GM21360 (cell line): ENCODE results near the gene KIF1A.
"Not testable (repeated sequence)": the region's sequence is repeated elsewhere in the genome, so short reads cannot be mapped to it uniquely, and the experiment has no call there.

Experiments
- ATAC-seq: cut with Tn5 transposase; IDR thresholded peaks from one replicate; pipeline ENCODE4 v1.9.1; 2021; ENCODE audit warnings: mild to moderate bottlenecking, moderate library complexity; ENCODE audit not compliant: unreplicated experiment

KIF1A gene

DNA sequence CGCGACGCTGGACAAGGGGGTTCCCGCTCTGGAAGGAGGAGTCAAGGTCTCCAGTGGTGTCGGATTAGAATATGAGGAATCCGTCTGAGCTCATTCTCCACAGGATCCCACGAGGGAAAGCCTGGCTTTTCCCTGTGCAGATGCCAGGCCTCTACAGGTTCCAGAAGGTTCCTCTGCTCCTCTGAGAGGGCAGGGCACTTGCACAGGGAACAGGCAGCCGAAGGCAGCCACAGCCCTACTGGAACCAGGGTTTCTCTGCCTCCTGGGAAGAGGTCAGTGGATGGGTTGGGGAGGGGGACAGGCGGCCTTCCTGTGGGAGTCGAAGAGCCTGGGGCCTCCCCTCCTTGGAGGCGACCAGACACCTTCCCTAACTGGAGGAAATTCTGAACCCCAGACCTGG lies 130.0 kb downstream of the KIF1A start:
- ATAC-seq = no peak

DNA sequence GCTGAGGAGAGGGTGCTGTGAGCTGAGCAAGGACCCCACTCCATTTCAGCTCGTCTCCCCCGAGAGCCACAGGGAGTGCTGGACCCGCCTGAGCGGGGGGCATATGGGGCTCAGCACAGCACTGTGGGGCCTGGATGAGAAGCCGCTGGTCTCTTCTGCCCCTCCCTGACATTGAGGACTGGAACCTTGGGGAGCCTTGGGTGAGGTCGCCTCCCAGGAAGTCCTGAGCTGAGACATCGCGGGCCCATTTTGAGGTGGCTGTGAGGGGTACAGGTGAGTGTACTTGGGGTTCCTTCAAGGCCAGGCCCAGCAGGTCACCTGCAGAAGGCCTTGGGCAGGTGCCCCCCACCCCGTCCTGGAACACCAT lies 131.5 kb downstream of the KIF1A start:
- no peak for ATAC-seq

DNA sequence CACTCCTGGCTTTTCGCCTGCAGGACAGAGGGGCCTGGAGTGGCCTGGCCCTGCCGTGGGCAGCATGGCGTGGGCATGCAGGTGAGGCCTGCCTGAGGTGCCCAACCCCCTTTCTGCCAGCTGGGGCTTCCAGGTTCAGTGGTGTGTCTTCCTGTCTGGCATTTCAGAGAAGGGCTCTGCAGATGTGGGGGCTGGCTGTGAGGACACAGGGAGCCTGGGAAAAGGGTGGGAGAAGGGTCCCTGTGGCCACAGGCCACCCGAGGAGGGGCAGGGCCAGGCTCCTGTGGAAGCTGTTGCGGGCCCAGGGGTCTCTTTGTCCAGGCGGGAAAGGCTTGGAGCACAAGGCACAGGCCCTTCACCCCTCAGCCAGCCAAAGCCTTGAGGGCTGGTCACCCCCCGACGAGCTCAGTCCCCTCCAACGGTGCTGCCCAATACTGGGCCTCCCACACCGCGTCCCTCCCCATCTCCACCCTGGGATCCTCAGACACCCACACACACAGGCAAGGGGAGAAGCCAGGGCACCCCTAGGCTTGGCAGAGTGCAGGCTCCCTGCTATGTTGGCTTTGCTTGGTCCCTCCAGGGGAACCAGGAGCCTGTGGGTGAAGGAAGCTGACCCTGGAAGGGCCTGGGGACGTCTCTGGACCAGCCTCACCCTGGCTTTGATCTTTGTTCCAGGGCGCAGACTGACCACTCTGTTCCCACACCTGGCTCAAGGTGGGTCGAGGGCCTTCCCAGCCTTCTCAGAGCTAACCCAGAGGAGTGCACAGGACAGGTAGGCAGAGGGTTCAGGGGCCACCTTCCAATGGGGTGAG lies 132.1 kb downstream of the KIF1A start:
- ATAC-seq = no peak

DNA sequence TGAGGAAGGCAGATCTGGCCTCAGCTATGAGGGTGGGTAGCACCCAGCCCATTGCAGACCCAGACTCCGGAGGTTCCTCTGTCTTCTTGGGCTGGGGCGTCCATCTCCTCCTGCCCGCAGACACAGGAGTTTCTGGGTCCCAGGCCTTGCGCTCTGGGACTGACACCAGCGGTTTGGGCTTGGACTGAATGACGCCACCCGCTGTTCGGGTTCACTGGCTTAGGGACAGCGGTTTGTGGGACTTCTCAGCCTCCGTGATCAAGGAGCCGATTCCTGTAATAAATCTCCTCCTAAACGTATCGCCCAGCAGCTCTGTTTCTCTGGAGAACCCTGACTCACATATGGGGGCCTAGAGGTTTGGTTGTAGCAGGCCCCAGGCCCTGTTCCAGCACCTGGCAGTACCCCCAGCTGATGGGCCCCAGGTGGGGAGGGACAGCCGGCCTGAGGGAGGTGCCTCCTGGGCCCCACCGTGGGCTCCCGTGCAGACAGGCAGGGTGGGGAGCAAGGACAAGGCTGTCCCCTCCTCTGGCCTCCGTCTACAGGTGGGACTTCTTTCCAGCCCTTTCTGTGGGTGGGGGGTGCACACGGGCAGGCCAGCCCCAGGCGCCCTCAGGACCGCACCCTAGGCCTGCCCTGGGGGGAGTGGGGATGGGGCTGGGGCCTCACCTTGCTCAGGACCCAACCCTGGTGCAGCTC lies 132.8 kb downstream of the KIF1A start:
- ATAC-seq = no peak

DNA sequence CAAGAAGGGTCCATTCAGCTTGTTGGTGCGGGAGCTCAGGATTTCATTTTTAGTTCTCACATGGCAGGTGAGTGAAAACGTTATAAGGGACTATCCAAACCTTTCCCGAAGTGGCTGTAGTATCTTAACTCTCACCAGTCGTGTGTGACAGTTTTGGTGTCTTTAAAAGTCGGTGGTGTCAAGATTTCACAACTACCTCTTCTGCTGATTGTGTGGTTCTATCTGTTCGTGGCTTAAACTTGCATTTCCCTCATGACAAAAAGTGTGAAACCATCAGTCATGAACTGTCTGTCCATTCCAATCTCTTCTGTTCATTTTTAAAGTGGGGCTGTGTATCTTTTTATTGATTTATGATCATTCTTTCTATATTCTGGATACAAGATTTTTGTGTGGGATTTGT lies 133.6 kb downstream of the KIF1A start:
- ATAC-seq = no peak

DNA sequence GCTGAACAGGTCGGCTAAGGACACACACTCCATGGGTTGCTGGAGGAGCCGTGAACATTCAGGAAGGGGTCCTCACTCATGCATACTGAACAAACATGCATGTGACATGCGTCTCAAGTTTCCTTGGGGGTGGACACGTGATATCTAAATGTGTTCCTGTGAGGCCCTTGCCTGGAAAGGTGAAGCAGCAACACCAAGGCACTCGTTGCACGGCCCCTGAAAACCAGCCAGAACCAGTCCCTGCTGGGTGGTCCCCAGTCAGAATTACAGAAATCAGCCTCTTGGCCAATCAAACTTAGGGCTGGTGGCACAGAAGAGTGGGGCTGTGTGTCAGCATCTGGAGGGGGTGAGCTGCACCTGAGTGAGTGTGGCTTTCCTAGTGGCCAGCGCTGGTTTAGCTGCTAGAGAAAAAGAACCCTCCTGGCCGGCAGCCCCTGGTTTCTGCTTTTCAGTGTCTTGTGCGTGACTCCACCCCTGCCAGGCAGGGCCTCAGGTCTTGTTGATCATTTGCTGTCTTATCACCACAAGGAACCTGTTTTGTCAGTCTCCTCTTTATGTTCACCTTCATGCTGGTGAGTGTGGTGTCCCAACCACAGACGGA lies 134.1 kb downstream of the KIF1A start:
- no peak for ATAC-seq

DNA sequence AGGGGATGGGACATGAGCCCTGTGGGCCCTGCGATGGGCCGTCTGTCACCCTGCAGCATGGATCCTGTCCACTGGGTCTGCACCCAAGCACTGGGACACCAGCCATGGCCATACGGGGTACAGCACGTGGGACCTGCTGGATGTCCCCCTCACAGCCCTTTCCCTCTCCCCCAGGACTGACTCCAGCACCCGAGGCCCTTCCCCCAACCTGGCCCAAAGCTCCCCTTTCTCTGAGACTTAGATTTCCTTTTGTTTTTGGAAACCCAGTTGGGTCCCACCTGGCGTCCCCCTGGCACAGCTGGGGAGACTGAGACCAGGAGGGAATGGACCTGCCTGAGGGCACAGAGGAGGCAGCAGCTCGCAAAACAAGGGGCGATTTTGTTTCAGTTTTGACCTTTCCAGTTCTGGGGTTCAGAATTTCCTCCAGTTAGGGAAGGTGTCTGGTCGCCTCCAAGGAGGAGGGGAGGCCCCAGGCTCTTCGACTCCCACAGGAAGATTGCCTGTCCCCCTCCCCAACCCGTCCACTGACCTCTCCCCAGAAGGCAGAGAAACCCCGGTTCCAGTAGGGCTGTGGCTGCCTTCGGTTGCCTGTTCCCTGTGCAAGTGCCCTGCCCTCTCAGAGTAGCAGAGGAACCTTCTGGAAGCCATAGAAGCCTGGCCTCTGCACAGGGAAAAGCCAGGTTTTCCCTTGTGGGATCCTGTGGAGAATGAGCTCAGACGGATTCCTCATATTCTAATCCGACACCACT lies 135.9 kb downstream of the KIF1A start:
- ATAC-seq = not testable (repeated sequence)

DNA sequence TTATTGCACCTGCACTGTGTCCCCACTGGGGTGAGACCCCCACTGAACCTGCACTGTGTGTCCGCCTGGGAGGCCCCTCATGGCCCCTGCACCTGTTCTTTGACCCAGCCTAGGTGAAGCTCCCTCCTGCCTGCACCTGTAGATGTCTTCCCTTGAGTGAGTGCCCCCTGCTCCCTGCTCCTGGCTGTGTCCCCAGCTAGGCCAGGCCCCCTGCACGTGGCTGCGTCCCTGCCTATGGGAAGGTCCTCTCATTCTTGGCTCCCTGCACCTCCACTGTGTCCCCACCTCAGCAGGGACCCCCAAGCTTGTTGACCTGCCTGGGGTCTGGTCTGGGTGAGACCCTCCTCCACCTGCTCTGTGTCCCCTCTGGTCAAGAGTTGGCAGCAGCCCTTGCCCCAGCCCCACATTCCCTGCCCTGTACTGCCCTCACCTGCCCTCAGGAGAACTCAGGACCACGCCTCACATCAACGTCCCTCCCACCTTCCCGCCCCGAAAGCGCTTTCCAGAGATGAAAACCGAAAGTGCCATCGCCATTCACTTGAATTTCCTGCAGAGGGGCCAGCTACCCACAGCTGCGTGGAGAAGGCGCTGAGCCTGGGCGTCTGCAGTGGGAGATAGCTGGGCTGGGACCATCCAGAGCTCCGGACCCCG lies 136.6 kb downstream of the KIF1A start:
- ATAC-seq = not testable (repeated sequence)

DNA sequence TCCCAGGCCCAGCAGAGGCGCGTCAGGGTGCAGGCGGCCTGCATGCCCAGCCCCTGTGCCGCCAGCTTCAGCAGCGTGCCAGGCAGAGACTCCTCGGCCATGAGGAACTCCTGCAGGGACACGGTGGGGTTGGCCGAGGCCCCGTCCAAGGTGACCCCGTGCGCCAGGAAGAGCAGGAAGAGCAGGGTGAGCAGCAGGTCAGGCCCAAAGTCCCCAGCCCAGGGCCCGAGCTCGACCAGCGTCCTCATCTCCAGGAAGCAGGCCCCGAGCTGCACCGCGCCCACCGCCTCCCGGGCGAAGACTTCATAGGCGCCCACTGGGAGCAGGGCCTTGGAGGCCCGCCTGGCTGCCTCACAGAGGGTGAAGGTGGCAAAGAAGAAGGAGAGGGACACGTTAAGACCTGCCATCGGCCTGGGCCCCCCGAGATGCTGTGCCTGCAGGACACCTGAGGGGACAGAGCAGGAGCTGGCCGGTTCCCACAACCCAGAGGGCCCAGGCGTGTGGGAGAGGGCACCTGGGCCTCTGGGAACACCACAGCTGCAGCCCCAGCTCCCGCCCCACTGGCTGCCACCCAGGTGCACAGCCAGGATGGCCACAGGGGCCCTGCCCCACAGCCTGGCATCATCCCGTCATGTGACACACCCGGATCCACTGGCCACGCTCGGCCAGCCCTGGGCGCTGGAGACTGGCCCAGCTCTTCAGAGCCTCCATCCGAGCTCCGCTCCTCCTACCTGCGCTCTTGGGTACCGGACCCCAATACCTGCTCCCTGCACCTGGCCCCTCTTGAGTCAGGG lies 137.4 kb downstream of the KIF1A start, which contains the start of gene AQP12B:
Gene AQP12B, minus strand, starts transcription at position 455 of the 794 bp plus-strand sequence. Its CDS starts 48 bp downstream, at position 407.
- ATAC-seq = not testable (repeated sequence)

DNA sequence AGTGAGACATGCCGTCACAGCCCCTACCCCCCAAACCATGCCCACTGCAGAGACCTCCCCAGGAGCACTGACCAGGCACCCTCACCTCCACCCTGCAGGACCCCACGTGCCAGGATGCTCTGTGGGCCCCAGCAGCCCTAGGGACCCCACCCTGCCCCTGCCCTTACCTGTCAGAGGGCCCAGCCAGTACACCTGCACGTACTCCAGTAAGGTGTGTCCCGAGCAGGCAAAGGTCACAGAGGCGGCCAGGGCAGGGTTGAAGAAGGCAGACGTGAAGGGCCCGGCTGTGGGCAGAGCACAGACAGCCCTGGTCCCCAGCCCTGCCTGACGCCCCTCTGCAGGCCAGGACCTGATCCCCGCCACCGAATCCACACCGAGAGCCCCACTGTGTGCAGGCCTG lies 139.8 kb downstream of the KIF1A start:
- not testable (repeated sequence) for ATAC-seq

DNA sequence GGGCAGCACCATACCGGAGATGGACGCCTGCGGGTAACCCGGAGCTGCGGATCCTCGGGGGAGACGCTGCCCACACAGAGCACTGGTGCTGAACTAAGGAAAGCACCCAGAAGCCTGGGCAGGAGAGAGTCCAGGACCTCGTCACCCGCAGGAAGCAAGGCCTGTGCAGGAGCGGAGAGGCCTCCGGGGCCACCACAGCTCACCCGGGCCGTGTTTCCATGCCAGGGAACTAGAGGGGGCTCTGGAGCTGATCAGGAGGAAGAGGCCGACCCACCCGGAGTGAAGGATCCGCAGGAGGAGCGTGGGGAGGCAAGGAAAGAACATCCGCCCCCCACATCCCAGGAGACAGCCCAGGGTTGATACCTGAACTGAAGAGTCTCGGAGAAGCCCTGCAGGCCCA lies 141.1 kb downstream of the KIF1A start:
- not testable (repeated sequence) for ATAC-seq

DNA sequence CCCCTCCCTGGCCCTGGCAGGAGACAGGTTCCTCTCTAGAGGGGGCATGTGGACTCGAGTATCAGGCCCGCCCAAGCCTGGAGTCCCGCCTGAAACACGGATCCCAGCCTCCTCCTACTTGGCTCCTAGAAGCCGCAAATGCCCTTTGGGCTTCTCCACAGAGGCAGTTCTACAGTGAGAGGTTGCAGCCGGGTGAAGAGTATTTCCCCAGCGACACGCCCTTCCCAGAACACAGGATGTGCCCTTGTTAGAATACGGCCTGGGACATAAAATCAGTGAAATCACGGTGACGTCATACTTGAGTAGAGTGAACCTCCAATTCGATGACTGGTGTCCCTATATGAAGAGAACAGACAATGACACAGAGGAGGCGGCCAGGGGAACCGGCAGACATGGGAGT lies 142.0 kb downstream of the KIF1A start:
- not testable (repeated sequence) for ATAC-seq

DNA sequence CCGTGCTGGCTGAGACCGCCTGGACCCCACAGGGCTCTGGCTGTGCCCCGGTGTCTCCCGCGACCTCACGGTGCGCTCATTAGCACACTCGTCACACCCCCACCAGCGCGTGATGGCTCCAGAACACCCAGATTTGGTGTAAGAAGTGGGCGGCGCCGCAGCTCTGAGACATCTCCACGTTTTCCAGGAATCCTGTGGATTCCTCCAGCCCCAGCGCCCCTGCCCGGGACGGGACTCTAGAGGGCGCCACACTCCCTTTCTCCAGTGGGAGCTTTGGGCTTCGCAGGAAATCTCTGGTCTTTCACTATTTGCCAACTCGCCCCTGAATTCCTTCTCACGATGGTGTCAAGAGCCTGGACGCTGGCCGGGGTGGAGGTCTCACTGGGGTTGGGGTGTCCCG lies 144.7 kb downstream of the KIF1A start:
- ATAC-seq = not testable (repeated sequence)

DNA sequence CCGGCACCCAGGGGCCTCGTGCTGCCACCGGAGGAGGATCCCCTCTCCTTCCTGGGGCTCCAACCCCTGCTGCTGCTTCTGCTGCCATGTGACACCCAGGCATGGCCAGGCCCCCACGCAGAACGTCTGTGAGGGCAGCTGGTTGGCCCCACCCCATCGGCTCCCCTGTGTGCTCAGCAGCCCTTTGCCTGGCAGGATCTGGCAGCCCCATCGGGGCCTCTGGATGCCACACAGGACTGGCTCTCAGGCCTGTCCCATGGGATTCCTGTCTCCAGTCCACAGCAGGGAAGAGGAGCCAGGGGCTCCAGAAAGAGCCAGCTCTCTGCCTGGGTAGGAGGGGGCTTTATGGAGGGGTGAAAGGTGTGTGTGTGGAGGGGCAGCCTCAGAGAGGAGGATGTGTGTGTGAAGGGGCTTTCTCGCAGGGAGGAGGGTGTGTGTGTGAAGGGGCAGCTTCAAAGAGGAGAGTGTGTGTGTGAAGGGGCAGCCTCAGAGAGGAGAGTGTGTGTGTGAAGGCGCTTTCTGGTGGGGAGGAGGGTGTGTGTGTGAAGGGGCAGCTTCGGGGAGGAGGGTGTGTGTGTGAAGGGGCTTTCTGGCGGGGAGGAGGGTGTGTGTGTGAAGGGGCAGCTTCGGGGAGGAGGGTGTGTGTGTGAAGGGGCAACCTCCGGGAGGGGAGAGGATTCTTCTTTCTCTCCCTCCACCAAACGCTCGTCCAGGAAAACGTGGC lies 145.4 kb downstream of the KIF1A start:
- ATAC-seq = not testable (repeated sequence)

DNA sequence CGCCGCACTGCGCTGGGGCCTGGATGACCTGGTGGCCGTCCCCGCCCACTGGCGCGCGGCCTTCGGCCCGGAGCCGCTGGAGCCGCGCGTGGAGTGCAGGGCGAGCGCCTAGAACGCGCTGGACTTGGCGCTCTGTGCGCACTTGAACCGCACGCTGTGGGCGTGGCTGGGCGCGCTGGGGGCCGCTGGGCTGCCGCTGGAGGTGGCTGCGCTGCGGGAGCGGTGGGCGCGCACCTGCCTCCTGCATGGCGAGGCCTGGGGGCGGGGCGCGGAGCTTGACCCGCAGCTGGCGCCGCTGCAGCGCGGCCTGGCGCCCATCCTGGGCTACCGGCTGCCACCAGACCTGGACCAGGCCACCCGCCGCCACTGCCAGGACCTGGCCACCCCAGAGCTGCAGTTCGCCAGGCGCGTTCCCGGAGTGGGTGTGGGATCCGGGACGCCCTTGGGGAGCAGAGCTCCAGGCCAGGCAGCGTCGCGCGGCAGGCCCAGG lies 147.3 kb downstream of the KIF1A start:
- no peak for ATAC-seq

DNA sequence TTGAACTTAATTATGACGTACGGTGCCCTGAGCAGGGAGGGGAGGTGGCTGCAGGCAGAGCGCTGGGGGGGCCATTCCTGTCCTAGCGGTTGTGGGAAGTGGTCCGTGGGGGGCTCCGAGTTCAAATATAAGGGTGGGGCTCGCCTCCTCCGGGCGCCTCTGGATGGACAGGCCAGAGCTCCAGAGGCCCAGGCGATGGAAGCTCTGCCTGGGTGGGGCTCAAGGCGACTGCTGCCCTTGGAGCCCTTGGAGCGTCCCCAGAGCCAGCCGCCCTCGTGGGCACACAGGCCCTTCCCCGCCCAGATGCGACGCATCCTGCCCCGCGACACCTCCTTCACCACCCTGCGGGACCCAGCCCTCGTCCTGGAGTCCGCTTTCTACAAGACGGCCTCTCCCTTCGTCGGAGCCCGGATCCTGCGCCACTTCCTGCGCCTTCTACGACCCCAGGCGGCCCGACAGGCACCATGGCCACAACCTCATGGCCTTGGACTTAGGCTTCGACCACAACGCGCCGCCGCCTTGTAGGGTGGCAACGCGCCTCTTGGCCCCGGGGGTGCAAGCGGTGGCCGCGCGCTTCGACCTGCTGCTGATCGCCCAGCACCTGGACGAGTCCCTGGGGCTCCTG lies 147.8 kb downstream of the KIF1A start:
- no peak for ATAC-seq

DNA sequence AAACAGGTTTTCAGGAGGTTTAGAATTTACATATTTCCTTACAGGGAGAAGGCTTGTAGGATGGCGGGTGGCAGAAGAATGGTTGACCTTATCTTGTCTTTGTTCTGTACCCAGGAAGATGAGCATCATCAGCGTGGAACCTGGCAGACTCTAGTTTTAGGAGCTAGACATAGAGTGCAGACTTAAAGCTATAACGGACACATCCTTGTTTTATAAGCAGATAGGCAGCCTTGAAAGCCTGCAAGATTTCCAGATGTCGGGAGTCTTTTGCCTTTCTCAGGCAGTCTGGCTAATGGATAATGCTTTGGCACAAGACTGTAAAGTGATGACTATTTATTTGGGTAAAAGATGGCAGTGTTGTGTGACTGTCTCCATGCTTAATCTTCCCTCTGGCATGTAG lies 149.1 kb downstream of the KIF1A start:
- no peak for ATAC-seq

DNA sequence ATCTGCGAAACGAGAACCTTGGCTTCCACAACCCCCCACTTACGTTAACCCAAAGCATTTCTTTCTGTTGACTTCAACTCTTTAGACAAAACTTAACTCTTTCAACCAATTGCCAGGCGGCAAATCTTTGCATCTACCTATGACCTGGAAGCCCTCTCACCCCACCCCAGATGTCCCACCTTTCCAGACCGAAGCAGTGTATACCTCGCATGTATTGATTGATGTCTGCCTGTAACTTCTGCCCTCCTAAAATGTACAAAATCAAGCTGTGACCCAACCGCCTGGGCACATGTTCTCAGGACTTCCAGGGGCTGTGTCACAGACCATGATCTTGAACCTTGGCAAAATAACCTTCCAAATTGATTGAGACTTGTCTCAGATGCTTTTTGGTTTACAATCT lies 149.6 kb downstream of the KIF1A start:
- no peak for ATAC-seq

DNA sequence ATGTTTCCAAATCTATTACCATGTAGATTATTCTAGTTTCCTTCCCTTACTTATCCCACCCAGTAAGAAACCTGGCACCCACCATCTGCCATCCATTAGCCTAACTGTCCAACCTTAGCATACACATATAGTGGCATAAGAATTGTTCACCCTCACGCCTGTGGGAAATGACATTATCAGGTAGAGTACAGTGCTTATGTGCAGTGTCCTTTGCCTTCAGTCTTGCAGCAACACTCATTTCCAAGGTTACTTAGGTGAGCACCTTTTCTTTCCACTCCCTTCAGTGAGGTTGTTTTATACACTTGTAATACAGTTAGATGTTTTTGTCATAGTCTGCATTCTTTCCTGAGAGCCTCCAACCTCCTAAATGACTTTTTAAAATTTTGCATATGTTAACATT lies 155.4 kb downstream of the KIF1A start:
- no peak for ATAC-seq
